Tibial artery (tissue), 4 donors: ENCODE measurements around the gene MYH16.
"Not testable (repeated sequence)": the region's sequence is repeated elsewhere in the genome, so short reads cannot be mapped to it uniquely, and the experiment has no call there.

ENCODE experiments used
- DNase-seq, 2 donors: peaks; one replicate each; pipeline ENCODE4 v3.0.0-alpha.2; 2019
- H3K27ac ChIP-seq, 2 donors: fragments of 200-600 bp; sonication (generic) in 1 of 2; 1 replicate in 1 of 2; 2 replicates in 1 of 2; pipeline ENCODE4 v1.5.1; 2018 to 2019; ENCODE audit warnings: mild to moderate bottlenecking in 1 of 2
- H3K27me3 ChIP-seq, 2 donors: fragments of 200-600 bp; sonication (generic) in 1 of 2; one replicate each; pipeline versions ENCODE4 v1.5.1 to v1.6.0; 2016 to 2019
- H3K36me3 ChIP-seq, 3 donors: fragments of 200-600 bp; sonication (generic) in 2 of 3; one replicate each; pipeline ENCODE4 v1.5.1; 2016 to 2019; ENCODE audit warnings: mild to moderate bottlenecking in 2 of 3
- H3K4me1 ChIP-seq, 4 donors: fragments of 200-600 bp; sonication (generic) in 2 of 4; 1 replicate in 3 of 4; 2 replicates in 1 of 4; pipeline ENCODE4 v1.5.1; 2016 to 2019
- H3K4me3 ChIP-seq, 2 donors: fragments of 200-600 bp; sonication (generic) in 1 of 2; 1 replicate in 1 of 2; 2 replicates in 1 of 2; pipeline ENCODE4 v1.5.1; 2018 to 2019; ENCODE audit warnings: mild to moderate bottlenecking in 2 of 2
- H3K9me3 ChIP-seq, 3 donors: fragments of 200-600 bp; sonication (generic) in 1 of 3; one replicate each; pipeline ENCODE4 v1.5.1; 2016 to 2019
- CTCF ChIP-seq, 2 experiments: fragments of 200-600 bp in 1 of 2; fragments of 450-650 bp in 1 of 2; IDR thresholded peaks; one replicate each; pipeline ENCODE4 v1.5.1; 2017 to 2019; ENCODE audit warnings: antibody characterized with exemption in 2 of 2, mild to moderate bottlenecking in 1 of 2, moderate library complexity in 1 of 2
- intact Hi-C: fragments of 100-400 bp; cut with DNase I; formaldehyde crosslinking; loops from one replicate; pipeline ENCODE4 v1.15.0; 2023; ENCODE audit warnings: low total_unique reads

MYH16 gene

GRCh38 chr7:99320371-99320770 is 47.7 kb downstream of the MYH16 start:
- Histone ChIP-seq H3K4me1 (peaks cover 0 to 9% (median 6%) of the 10 kb centered on the region in 4 donors), H3K4me3 (no peak overlapping the region), H3K27me3 (no peaks in the 10 kb centered on the region), H3K36me3 (no peaks in the 10 kb centered on the region), H3K27ac (no peak overlapping the region), H3K9me3 (no peaks in the 10 kb centered on the region)
- no peak for TF ChIP-seq CTCF (IDR thresholded peaks at IDR 0.05)
- DNase-seq = no peak
- intact Hi-C loops = no loop called here

- H3K36me3 ChIP-seq, DNase-seq, H3K9me3 ChIP-seq, intact Hi-C loops, H3K27me3 ChIP-seq, H3K27ac ChIP-seq, H3K4me3 ChIP-seq: not testable (repeated sequence)
- peaks cover 0 to 22% (median 17%) of the 10 kb centered on the region in 4 donors for H3K4me1 ChIP-seq
These were observed 50.0 kb downstream of the MYH16 start for GRCh38 chr7:99322659-99323058.

- no peaks in the 10 kb centered on the region for H3K27me3 ChIP-seq
- intact Hi-C loops = no loop called here
- H3K36me3 ChIP-seq = no peaks in the 10 kb centered on the region
- H3K9me3 ChIP-seq = no peaks in the 10 kb centered on the region
- peaks cover 0 to 39% (median 31%) of the 10 kb centered on the region in 4 donors for H3K4me1 ChIP-seq
- DNase-seq = no peak
- no peak overlapping the region for H3K4me3 ChIP-seq
- TF ChIP-seq CTCF (IDR thresholded peaks at IDR 0.05) = no peak
- no peak overlapping the region for H3K27ac ChIP-seq
These were observed 51.9 kb downstream of the MYH16 start for GRCh38 chr7:99324559-99324958.

GRCh38 chr7:99325001-99325493 is 52.4 kb downstream of the MYH16 start:
- H3K36me3 ChIP-seq = no peaks in the 10 kb centered on the region
- TF ChIP-seq CTCF (IDR thresholded peaks at IDR 0.05) = no peak
- H3K27ac ChIP-seq = peak overlapping the region; percentile 85 to 88
- H3K4me1 ChIP-seq = peaks cover 0 to 44% (median 33%) of the 10 kb centered on the region in 4 donors
- H3K27me3 ChIP-seq = no peaks in the 10 kb centered on the region
- no peaks in the 10 kb centered on the region for H3K9me3 ChIP-seq
- no peak for DNase-seq
- peak overlapping the region; percentile 85 to 94 for H3K4me3 ChIP-seq
- intact Hi-C loops = no loop called here

GRCh38 chr7:99325592-99326407 is 53.2 kb downstream of the MYH16 start, which contains the start of gene ARPC1A:
Gene ARPC1A, plus strand, starts transcription at chr7:99325898. Its CDS starts 7,456 bp downstream, at chr7:99333354.
- peaks cover 0 to 51% (median 37%) of the 10 kb centered on the region in 4 donors for H3K4me1 ChIP-seq
- peak within 1 kb of the TSS; percentile 85 to 88 for H3K27ac ChIP-seq
- TF ChIP-seq CTCF (IDR thresholded peaks at IDR 0.05) = peak in 1 of 2 experiments; percentile 17
- no peaks in the 10 kb centered on the region for H3K9me3 ChIP-seq
- peak within 1 kb of the TSS; percentile 85 to 94 for H3K4me3 ChIP-seq
- no peaks in the 10 kb centered on the region for H3K27me3 ChIP-seq
- intact Hi-C loops = no loop called here
- no peaks in the 10 kb centered on the region for H3K36me3 ChIP-seq
- DNase-seq = peak; percentile 83 to 94

GRCh38 chr7:99326408-99326782 is 53.8 kb downstream of the MYH16 start:
- Histone ChIP-seq H3K9me3 (no peaks in the 10 kb centered on the region), H3K27me3 (no peaks in the 10 kb centered on the region), H3K27ac (peak overlapping the region; percentile 85 to 88), H3K4me1 (peaks cover 0 to 55% (median 40%) of the 10 kb centered on the region in 4 donors), H3K4me3 (peak overlapping the region; percentile 85 to 94), H3K36me3 (no peaks in the 10 kb centered on the region)
- no peak for TF ChIP-seq CTCF (IDR thresholded peaks at IDR 0.05)
- intact Hi-C loops = no loop called here
- no peak for DNase-seq

- H3K27me3 ChIP-seq, H3K27ac ChIP-seq, intact Hi-C loops, H3K4me3 ChIP-seq, DNase-seq, H3K9me3 ChIP-seq: not testable (repeated sequence)
- H3K36me3 ChIP-seq = peaks cover 19 to 26% (median 21%) of the 10 kb centered on the region in 3 donors
- peaks cover 0 to 63% (median 32%) of the 10 kb centered on the region in 4 donors for H3K4me1 ChIP-seq
These were observed 57.8 kb downstream of the MYH16 start for GRCh38 chr7:99330314-99330961.
